H9 (cell line): ENCODE measurements around the gene ENTPD6. TPM values are rescaled to one million over a fixed set of nuclear protein-coding genes. Genes with fewer than 3 reads are reported as not detected.

ENCODE experiments used
- DNase-seq: peaks from one replicate; pipeline ENCODE4 v3.0.0-alpha.2; 2017
- H2AFZ ChIP-seq: one replicate; pipeline ENCODE4 v1.6.1; 2013; ENCODE audit warnings: mild to moderate bottlenecking, low read length, control low read depth, moderate library complexity
- H2AK5ac ChIP-seq: 2 replicates; pipeline ENCODE4 v1.6.1; 2013; ENCODE audit warnings: low read length, control low read depth, mixed read lengths; ENCODE audit not compliant: insufficient read length
- H2BK120ac ChIP-seq: one replicate; pipeline ENCODE4 v1.6.1; 2013; ENCODE audit warnings: low read depth, mild to moderate bottlenecking, low read length, control low read depth, inconsistent platforms; ENCODE audit not compliant: poor library complexity, severe bottlenecking
- H2BK12ac ChIP-seq: 2 replicates; pipeline ENCODE4 v1.6.1; 2013; ENCODE audit warnings: low read length, control low read depth, mixed read lengths, low read depth; ENCODE audit not compliant: insufficient read length
- H2BK15ac ChIP-seq: 2 replicates; pipeline ENCODE4 v1.6.1; 2013; ENCODE audit warnings: low read depth, low read length, control low read depth
- H2BK20ac ChIP-seq: one replicate; pipeline ENCODE4 v1.6.1; 2013; ENCODE audit warnings: low read depth, mild to moderate bottlenecking, low read length, control low read depth, inconsistent platforms; ENCODE audit not compliant: poor library complexity, severe bottlenecking
- H2BK5ac ChIP-seq: 2 replicates; pipeline ENCODE4 v1.6.1; 2013; ENCODE audit warnings: low read length, control low read depth, mixed read lengths; ENCODE audit not compliant: insufficient read length
- H3K14ac ChIP-seq: 2 replicates; pipeline ENCODE4 v1.6.1; 2013; ENCODE audit warnings: low read length, control low read depth; ENCODE audit not compliant: insufficient read depth
- H3K18ac ChIP-seq: 2 replicates; pipeline ENCODE4 v1.6.1; 2013; ENCODE audit warnings: low read depth, mild to moderate bottlenecking, mixed read lengths, low read length, control low read depth; ENCODE audit not compliant: insufficient read length
- H3K23ac ChIP-seq: 2 replicates; pipeline ENCODE4 v1.6.1; 2013; ENCODE audit warnings: low read length, control low read depth, mixed read lengths, low read depth; ENCODE audit not compliant: insufficient read length
- H3K23me2 ChIP-seq: 2 replicates; pipeline ENCODE4 v1.6.1; 2013; ENCODE audit warnings: low read depth, mild to moderate bottlenecking, mixed read lengths, low read length, control low read depth; ENCODE audit not compliant: insufficient read length, poor library complexity, severe bottlenecking
- H3K27ac ChIP-seq: 2 replicates; pipeline ENCODE4 v1.5.1; 2013; ENCODE audit warnings: low read length, control low read depth, mixed read lengths, low read depth; ENCODE audit not compliant: insufficient read length
- H3K27me3 ChIP-seq: 2 replicates; pipeline ENCODE4 v1.6.1; 2013; ENCODE audit warnings: low read length, control low read depth, inconsistent platforms; ENCODE audit not compliant: insufficient read depth
- H3K4ac ChIP-seq: 2 replicates; pipeline ENCODE4 v1.6.1; 2013; ENCODE audit warnings: low read depth, mild to moderate bottlenecking, control low read depth, inconsistent platforms, low read length, moderate library complexity
- H3K4me1 ChIP-seq: 2 replicates; pipeline ENCODE4 v1.6.1; 2013; ENCODE audit warnings: low read length, control low read depth, inconsistent platforms; ENCODE audit not compliant: insufficient read depth
- H3K4me2 ChIP-seq: 2 replicates; pipeline ENCODE4 v1.6.1; 2013; ENCODE audit warnings: low read length, control low read depth, mixed read lengths; ENCODE audit not compliant: insufficient read length, insufficient read depth
- H3K56ac ChIP-seq: 2 replicates; pipeline ENCODE4 v1.6.1; 2013; ENCODE audit warnings: low read depth, mild to moderate bottlenecking, mixed read lengths, low read length, control low read depth; ENCODE audit not compliant: insufficient read length
- H3K79me1 ChIP-seq: 2 replicates; pipeline ENCODE4 v1.6.1; 2013; ENCODE audit warnings: low read depth, mild to moderate bottlenecking, moderate library complexity, low read length, control low read depth, inconsistent platforms; ENCODE audit not compliant: insufficient read depth, poor library complexity, severe bottlenecking
- H3K79me2 ChIP-seq: 2 replicates; pipeline ENCODE4 v1.6.1; 2013; ENCODE audit warnings: low read length, control low read depth, inconsistent platforms; ENCODE audit not compliant: insufficient read depth
- H3K9ac ChIP-seq: 2 replicates; pipeline ENCODE4 v1.6.1; 2013; ENCODE audit warnings: low read length, control low read depth, mixed read lengths; ENCODE audit not compliant: insufficient read length; ENCODE audit errors: extremely low read depth
- H3K9me3 ChIP-seq: one replicate; pipeline ENCODE4 v1.6.1; 2013; ENCODE audit warnings: low read depth, low read length, inconsistent platforms; ENCODE audit not compliant: control insufficient read depth
- H3T11ph ChIP-seq: one replicate; pipeline ENCODE4 v1.6.1; 2013; ENCODE audit warnings: mild to moderate bottlenecking, low read length, control low read depth, inconsistent platforms
- H4K20me1 ChIP-seq: one replicate; pipeline ENCODE4 v1.6.1; 2013; ENCODE audit not compliant: control insufficient read depth, insufficient read length, insufficient read depth
- H4K5ac ChIP-seq: 2 replicates; pipeline ENCODE4 v1.6.1; 2013; ENCODE audit warnings: low read depth, mild to moderate bottlenecking, mixed read lengths, low read length, control low read depth; ENCODE audit not compliant: insufficient read length
- H4K8ac ChIP-seq: replicated peaks from 2 replicates; pipeline ENCODE4 v1.6.1; 2013; ENCODE audit warnings: low read length, control low read depth, mixed read lengths, low read depth; ENCODE audit not compliant: insufficient read length
- H4K91ac ChIP-seq: 2 replicates; pipeline ENCODE4 v1.6.1; 2013; ENCODE audit warnings: low read depth, mild to moderate bottlenecking, moderate library complexity, mixed read lengths, low read length, control low read depth; ENCODE audit not compliant: insufficient read length
- H3K27ac Mint-ChIP-seq, 3 experiments: 2 replicates in 2 of 3; 3 replicates in 1 of 3; pipeline ENCODE4 v1.8.0; 2020 to 2021; ENCODE audit warnings: mixed read lengths in 3 of 3, mild to moderate bottlenecking in 1 of 3, moderate library complexity in 1 of 3
- H3K27me3 Mint-ChIP-seq: 2 replicates; pipeline ENCODE4 v1.8.0; 2021; ENCODE audit warnings: low read depth, mild to moderate bottlenecking, moderate library complexity, mixed read lengths
- H3K36me3 Mint-ChIP-seq, 3 experiments: 2 replicates in 2 of 3; 3 replicates in 1 of 3; pipeline ENCODE4 v1.8.0; 2020 to 2021; ENCODE audit warnings: low read depth in 3 of 3, mixed read lengths in 3 of 3; ENCODE audit not compliant: insufficient read depth in 1 of 3
- H3K4me1 Mint-ChIP-seq, 2 experiments: 2 replicates each; pipeline ENCODE4 v1.8.0; 2020; ENCODE audit warnings: mixed read lengths in 2 of 2
- H3K4me3 Mint-ChIP-seq, 2 experiments: 2 replicates in 1 of 2; 3 replicates in 1 of 2; pipeline ENCODE4 v1.8.0; 2020 to 2021; ENCODE audit warnings: mild to moderate bottlenecking in 2 of 2, mixed read lengths in 2 of 2, moderate library complexity in 1 of 2
- H3K9me3 Mint-ChIP-seq, 2 experiments: 2 replicates in 1 of 2; 3 replicates in 1 of 2; pipeline ENCODE4 v1.8.0; 2020; ENCODE audit warnings: mild to moderate bottlenecking in 2 of 2, mixed read lengths in 2 of 2, moderate library complexity in 1 of 2
- WGBS: extraction: QIAGEN DNeasy Blood & Tissue Kit; methylation state at CpG from one replicate; pipeline ENCODE4 v1.1.7; 2013; ENCODE audit warnings: missing lambda C conversion rate, low lambda C conversion rate, mixed read lengths; ENCODE audit not compliant: insufficient read length; ENCODE audit errors: extremely low coverage; 5-methylcytosine and 5-hydroxymethylcytosine counted together
- total RNA-seq: library from RNA; stranded (reverse); gene quantifications from 2 replicates; pipeline ENCODE4 v1.2.1, GENCODE V29; 2021
- TF ChIP-seq, protein P1 (sequence below): fragments of 200-600 bp; sonication (generic); conservative IDR thresholded peaks from 3 replicates; pipeline ENCODE4 v1.8.0; 2021; ENCODE audit warnings: antibody characterized with exemption, mild to moderate bottlenecking

ENTPD6 gene
- total RNA-seq, 1 experiment from 2014 or later = 57.4 TPM

DNA sequence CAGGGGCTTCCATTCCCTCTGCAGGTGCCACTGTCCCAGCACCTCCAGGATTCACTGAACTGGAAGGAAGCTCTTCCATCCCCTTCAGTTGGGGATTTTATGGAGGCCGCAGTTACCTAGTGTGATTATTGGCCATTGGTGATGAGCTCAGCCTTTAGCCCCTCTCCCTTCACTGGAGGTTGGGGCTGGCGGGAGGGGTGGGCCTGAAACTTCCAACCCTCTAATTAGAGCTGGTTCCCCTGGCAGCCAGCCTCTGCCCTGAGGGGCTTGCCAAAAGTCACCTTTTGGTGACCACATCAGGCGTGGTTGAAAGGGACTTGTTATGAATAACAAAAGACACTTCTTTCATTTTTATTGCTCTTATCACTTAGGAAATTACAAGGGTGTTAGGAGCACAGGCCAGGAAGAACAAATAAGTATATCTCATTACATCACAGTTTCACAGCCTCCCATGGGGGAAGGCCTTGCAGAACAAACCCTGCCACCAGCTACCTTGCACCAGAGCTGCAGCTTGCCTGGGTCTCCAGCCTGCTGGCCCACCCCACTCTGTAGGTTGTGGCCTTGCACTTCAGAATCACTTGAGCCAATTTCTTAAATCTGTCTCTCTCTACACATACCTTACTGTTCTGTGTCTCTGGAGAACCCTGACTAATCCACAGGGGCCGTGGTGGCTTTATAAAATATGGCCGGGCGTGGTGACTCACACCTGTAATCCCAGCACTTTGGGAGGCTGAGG is 57.3 kb downstream of the ENTPD6 start:
- Histone ChIP-seq H2BK120ac (no peak overlapping the region), H2BK12ac (no peak overlapping the region), H3K56ac (no peak overlapping the region), H3K27ac (no peak overlapping the region), H2BK15ac (no peak overlapping the region), H4K8ac (no peak overlapping the region), H3K4me2 (no peak overlapping the region), H3K23ac (no peak overlapping the region), H2AK5ac (no peak overlapping the region), H3K9me3 (no peaks in the 10 kb centered on the region), H3K4ac (no peak overlapping the region), H2BK20ac (no peak overlapping the region), H3K14ac (no peak overlapping the region), H3K9ac (no peak overlapping the region), H3K79me1 (no peaks in the 10 kb centered on the region), H3K79me2 (peaks cover 7% of the 10 kb centered on the region; the same call in 1 of the 2 replicates), H2AFZ (no peak overlapping the region), H3T11ph (no peak overlapping the region), H4K5ac (no peak overlapping the region), H4K91ac (no peak overlapping the region), H3K27me3 (no peaks in the 10 kb centered on the region), H4K20me1 (no peaks in the 10 kb centered on the region), H3K18ac (no peak overlapping the region), H3K4me1 (no peaks in the 10 kb centered on the region), H2BK5ac (no peak overlapping the region), H3K23me2 (no peaks in the 10 kb centered on the region)
- H3K9me3 Mint-ChIP-seq = no peaks in the 10 kb centered on the region
- H3K27me3 Mint-ChIP-seq = no peaks in the 10 kb centered on the region
- peak; percentile 21 for DNase-seq
- peaks cover 4 to 12% (median 4%) of the 10 kb centered on the region in 3 experiments; a peak in 4 of 7 replicates for H3K36me3 Mint-ChIP-seq
- H3K27ac Mint-ChIP-seq = no peak overlapping the region; a peak in 1 of 7 replicates
- peaks cover 27 to 34% of the 10 kb centered on the region in 2 experiments for H3K4me1 Mint-ChIP-seq
- no peak overlapping the region for H3K4me3 Mint-ChIP-seq
- TF ChIP-seq, protein P1, sequence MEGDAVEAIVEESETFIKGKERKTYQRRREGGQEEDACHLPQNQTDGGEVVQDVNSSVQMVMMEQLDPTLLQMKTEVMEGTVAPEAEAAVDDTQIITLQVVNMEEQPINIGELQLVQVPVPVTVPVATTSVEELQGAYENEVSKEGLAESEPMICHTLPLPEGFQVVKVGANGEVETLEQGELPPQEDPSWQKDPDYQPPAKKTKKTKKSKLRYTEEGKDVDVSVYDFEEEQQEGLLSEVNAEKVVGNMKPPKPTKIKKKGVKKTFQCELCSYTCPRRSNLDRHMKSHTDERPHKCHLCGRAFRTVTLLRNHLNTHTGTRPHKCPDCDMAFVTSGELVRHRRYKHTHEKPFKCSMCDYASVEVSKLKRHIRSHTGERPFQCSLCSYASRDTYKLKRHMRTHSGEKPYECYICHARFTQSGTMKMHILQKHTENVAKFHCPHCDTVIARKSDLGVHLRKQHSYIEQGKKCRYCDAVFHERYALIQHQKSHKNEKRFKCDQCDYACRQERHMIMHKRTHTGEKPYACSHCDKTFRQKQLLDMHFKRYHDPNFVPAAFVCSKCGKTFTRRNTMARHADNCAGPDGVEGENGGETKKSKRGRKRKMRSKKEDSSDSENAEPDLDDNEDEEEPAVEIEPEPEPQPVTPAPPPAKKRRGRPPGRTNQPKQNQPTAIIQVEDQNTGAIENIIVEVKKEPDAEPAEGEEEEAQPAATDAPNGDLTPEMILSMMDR = no peak
- WGBS = no CpG with 5 or more reads among the region's 6 CpGs
